Activated naive CD4-positive, alpha-beta T cell treated with anti-CD3 and anti-CD28 coated beads, Interleukin-2, amount 50 U/mL, for 72 hours (primary cell): Measurements from ENCODE around the gene CYTH1. TPM values are rescaled to one million over a fixed set of nuclear protein-coding genes. Genes with fewer than 3 reads are reported as not detected.

Source experiments
- ATAC-seq, 2 donors: fragments of 150-1000 bp; cut with Tn5 transposase; 2 replicates each; pipeline ENCODE4 v1.10.0; 2021; ENCODE audit warnings: mild to moderate bottlenecking in 2 of 2, moderate library complexity in 2 of 2
- DNase-seq, 2 donors: peaks; one replicate each; pipeline ENCODE4 v3.0.0; 2021 to 2022; ENCODE audit warnings: low spot score in 2 of 2
- H3K27ac Mint-ChIP-seq, 2 donors: one replicate each; pipeline ENCODE4 v1.8.0; 2022; ENCODE audit warnings: mild to moderate bottlenecking in 2 of 2, mixed read lengths in 2 of 2
- H3K36me3 Mint-ChIP-seq, 2 donors: one replicate each; pipeline ENCODE4 v1.8.0; 2022; ENCODE audit warnings: mixed read lengths in 2 of 2
- H3K9me3 Mint-ChIP-seq, 2 donors: one replicate each; pipeline ENCODE4 v1.8.0; 2022; ENCODE audit warnings: mixed read lengths in 2 of 2
- total RNA-seq, 2 donors: library from RNA; stranded (reverse); gene quantifications; one replicate each; pipeline ENCODE4 v1.2.3, GENCODE V29; 2022

CYTH1 gene
- total RNA-seq, 2 donors from 2014 or later, result 82.6 to 148 TPM

DNA sequence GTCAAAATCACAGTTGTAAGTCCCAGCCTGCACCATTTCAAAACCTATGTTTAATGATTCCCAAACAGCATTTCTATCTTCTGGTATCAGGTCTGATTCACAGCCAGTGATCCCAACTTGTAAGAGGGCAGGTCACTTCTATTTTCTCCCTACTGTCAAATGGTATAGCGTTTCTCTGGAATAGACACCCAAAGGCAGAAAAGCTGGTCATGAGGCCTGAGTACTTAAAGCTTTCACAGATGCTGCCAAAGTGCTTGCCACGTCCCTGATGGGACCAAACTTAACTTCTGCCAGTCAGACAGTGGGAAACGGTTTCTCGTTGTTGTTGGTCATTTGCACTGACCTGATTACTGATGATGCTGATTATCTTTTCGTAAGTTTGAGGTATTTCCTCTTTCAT, 43.4 kb downstream of the CYTH1 start:
- no peak for ATAC-seq
- no peaks in the 10 kb centered on the region for H3K9me3 Mint-ChIP-seq
- no peak for DNase-seq
- peaks cover 0 to 30% of the 10 kb centered on the region in 2 donors for H3K36me3 Mint-ChIP-seq
- H3K27ac Mint-ChIP-seq, result peak overlapping the region; percentile 53 to 67

DNA sequence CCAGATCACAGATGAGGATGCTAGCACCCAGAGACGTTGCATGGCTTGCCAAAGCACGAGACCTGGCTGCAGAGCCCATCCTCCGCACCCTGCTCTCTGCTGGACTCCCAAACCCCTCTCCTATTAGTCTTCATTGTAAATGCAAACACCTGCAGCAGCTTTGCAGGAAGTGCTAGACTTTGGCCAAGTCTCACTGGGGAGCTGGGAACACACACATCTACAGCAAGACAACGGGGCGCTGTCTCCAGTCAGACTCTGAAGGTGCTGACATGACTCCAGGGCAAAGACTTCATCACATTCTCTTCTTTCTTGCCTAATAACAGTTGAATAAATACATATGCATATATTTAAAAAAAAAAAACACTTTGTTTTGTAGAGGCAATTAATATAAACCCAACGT, 43.8 kb downstream of the CYTH1 start:
- no peaks in the 10 kb centered on the region for H3K9me3 Mint-ChIP-seq
- H3K36me3 Mint-ChIP-seq, result peaks cover 0 to 32% of the 10 kb centered on the region in 2 donors
- DNase-seq (no peak), ATAC-seq (no peak)
- peak overlapping the region in 1 of 2 donors; percentile 67 for H3K27ac Mint-ChIP-seq

DNA sequence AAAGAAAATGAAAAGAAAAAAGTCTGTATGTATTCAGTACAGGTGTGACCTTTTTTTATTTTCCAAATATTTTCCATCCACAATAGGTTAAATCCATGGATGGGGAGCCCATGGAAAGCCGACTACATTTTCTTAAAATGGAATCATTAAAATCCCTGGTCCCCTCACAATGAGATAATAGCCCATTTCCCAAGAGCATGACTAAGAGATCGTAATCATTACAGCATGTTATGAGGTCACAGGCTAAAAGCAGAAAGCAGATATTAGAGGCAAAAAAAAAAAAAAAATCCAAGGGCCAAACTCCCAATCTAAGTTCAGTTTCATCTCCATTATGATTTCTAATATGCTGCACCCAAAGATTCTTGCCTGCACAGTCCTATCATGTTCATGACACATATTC, 44.7 kb downstream of the CYTH1 start:
- H3K9me3 Mint-ChIP-seq, result no peaks in the 10 kb centered on the region
- no peak for ATAC-seq
- no peak for DNase-seq
- H3K36me3 Mint-ChIP-seq, result peaks cover 0 to 28% of the 10 kb centered on the region in 2 donors
- peak overlapping the region; percentile 85 to 91 for H3K27ac Mint-ChIP-seq

DNA sequence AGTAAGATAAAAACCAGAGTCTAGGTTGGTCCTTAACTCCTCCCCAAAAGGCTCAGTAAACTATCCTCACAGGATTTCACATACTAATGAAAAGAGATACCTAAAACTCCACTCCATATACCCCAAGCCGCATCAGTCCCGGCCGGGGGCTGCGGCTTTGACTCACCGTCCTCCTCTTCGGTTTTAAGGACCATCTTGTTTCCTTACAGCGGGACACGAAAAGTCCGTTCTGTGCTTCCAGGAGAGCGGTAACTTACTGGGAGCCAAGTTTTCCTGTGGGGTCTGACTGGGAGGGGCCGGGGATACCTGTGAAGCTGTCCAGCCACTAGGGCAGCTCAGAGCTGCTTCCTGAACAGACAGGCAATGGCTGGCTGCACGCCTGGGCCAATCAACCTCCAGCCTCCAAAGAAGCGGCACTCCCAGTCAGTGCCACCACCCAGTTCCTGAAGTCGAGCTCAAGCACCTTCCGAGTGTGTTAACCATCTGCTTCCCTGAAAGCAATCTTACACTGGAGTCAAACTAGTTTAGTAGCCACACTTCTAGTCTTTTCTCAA, 45.5 kb downstream of the CYTH1 start:
- Mint-ChIP-seq H3K27ac (peak overlapping the region; percentile 85 to 91), H3K9me3 (no peaks in the 10 kb centered on the region), H3K36me3 (peaks cover 0 to 28% of the 10 kb centered on the region in 2 donors)
- DNase-seq (peak in 1 of 2 donors; percentile 65), ATAC-seq (peak; percentile 77 to 88)

DNA sequence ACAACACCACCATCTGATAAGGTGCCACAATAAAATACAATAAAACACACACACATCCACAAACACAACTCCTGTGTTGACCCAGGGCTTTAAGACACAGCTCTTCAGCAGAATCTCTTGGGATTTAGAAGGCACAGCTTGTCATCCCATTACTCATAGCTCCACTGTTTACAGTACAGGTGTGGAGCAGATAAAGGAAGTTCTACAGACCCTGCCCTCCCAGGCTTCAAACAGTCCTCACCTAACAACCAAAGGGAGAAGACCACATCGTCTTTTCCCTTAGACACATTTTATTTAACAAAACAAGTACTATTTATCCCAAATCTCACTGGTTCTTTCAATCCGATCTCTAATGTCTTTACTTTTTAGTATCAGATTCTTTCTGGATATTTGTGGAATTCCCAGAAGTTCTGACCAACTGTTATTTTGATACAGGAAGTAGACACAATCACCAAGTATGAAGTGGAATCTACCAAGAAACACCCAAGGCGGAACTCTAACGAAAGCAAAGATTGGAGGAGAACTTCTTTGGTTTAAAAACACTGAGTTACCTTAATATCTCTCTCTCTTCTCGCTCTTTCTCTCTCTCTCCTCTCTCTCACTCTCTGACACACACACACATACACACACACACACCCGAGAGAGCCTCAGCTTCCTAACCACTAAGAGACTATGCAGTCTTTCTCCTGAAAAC, 46.1 kb downstream of the CYTH1 start:
- H3K9me3 Mint-ChIP-seq, result no peaks in the 10 kb centered on the region
- ATAC-seq (peak in 1 of 2 donors; percentile 64), DNase-seq (no peak)
- H3K27ac Mint-ChIP-seq, result peak overlapping the region; percentile 85 to 91
- peaks cover 0 to 28% of the 10 kb centered on the region in 2 donors for H3K36me3 Mint-ChIP-seq

DNA sequence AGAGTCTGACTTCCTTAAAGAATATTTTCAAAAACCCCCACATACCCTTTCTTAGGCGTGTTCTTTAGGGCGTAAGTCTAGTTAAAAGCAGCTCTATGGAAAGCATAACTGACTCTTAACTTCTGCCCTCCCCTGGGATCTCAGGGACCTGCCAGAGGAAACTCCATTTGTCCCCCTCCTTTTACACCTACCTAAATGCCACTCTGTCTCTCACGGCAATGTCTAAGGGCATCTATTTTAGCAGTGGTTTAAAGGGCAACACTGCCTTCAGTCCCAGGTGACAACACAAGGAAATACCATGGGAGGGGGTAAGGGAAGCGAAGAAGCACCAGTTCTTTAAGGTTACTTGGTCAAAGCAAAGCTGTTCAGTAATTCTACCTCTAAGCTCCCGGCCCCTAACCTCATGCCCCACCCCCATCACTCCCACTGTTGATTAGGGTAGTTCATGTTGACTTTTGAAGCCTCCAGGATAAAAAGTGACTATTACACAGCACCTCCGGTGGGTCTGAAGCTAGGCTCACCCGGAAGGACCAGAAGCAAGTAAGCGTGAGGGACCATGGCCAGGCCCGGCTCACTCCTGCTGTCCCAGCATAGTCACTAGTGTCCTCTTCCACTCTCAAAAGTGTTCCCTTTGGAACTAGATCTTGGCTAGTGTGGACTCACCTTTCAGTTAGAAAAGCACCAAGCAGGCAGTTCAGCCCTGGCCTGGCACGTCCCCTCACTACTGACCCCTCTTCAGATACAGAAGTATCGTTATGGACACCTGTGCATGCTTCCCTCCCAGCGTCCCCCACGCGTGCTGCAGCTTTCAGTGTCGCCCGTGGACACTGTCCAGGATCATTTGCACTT, 47.1 kb downstream of the CYTH1 start:
- H3K36me3 Mint-ChIP-seq, result peaks cover 0 to 22% of the 10 kb centered on the region in 2 donors
- H3K27ac Mint-ChIP-seq, result peak overlapping the region; percentile 85 to 91
- H3K9me3 Mint-ChIP-seq, result no peaks in the 10 kb centered on the region
- peak; percentile 4 to 42 for ATAC-seq
- DNase-seq, result no peak

DNA sequence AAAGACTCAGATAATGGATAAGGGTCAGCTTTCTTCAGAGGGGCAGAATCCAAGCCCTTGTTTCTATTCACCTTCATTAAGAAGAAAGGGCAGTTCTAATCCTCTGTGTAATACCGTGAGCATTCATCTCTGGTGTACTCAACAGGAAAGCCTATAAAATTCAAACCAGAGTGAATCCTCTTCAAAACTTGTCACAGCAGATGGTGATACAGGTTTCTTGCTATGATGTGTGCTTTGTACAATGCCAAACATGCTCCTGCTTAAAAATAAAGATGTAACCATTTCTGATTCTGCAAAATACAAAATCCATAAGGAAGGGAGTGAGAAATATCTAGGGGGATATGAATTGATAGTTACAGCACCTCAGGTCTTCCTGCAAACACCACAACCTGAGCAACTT, 49.7 kb downstream of the CYTH1 start:
- H3K9me3 Mint-ChIP-seq, result no peaks in the 10 kb centered on the region
- H3K27ac Mint-ChIP-seq, result peak overlapping the region in 1 of 2 donors; percentile 56
- ATAC-seq (no peak), DNase-seq (no peak)
- H3K36me3 Mint-ChIP-seq, result peaks cover 0 to 16% of the 10 kb centered on the region in 2 donors

DNA sequence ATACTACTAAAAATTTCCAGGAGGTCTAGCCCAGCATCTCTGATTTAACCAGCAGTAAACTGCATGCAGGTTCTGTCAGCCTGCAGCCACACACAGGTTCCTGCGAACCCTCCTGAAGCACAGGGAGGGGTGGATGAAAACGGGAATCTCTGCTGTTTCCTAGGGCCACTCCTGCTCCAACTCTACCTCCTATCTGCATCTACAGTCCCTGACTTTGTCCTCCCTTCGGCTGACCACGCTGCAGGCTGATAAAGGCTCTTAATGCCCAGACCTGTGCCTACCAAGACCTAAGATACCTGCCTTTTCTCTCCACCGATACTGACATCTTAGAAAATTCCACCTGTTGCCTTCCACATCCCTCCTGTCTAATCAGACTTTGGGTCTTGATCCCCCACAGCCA, 50.2 kb downstream of the CYTH1 start:
- Mint-ChIP-seq H3K27ac (peak overlapping the region; percentile 31 to 56), H3K9me3 (no peaks in the 10 kb centered on the region), H3K36me3 (peaks cover 0 to 16% of the 10 kb centered on the region in 2 donors)
- no peak for DNase-seq
- ATAC-seq, result no peak

DNA sequence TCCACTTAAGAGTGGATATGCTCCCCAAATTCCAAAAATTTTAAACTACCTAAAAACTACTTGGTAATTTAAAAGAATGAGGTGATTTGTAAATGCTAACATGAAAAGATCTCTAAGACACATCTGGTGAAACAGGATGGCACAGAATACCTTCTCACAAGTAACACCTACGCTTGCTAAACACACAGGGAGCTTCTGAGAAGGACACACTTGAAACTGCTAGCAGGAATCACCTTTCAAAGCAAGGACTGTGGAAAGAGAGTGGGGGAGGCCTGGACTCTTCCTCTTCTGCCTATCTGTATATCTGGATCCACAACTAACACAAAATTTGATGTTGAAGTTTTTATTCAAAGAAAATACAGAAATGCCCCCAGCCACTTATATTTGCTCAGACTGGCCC, 52.4 kb downstream of the CYTH1 start:
- ATAC-seq (peak in 1 of 2 donors; percentile 17), DNase-seq (no peak)
- H3K27ac Mint-ChIP-seq, result peak overlapping the region; percentile 55 to 87
- no peaks in the 10 kb centered on the region for H3K9me3 Mint-ChIP-seq
- H3K36me3 Mint-ChIP-seq, result peaks cover 0 to 11% of the 10 kb centered on the region in 2 donors

DNA sequence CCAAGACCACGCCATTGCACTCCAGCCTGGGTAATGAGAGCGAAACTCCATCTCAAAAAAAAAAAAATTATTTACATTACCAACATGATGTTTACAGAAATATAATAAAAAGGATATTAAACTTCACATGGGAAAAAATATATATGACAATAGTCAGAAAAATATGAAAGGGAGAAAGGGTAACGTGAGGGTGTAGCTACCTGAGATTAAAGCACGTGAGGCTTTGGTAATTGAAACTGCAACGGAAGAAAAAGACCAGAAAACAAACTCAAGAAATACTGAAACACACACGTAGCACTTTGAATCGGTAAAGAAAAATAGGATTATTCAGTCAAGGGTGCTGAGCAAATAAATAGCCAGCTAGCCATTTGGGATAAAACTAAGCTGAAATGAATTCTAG, 53.6 kb downstream of the CYTH1 start:
- no peak for ATAC-seq
- Mint-ChIP-seq H3K27ac (peak overlapping the region; percentile 55 to 72), H3K9me3 (no peaks in the 10 kb centered on the region), H3K36me3 (peaks cover 0 to 9% of the 10 kb centered on the region in 2 donors)
- no peak for DNase-seq

DNA sequence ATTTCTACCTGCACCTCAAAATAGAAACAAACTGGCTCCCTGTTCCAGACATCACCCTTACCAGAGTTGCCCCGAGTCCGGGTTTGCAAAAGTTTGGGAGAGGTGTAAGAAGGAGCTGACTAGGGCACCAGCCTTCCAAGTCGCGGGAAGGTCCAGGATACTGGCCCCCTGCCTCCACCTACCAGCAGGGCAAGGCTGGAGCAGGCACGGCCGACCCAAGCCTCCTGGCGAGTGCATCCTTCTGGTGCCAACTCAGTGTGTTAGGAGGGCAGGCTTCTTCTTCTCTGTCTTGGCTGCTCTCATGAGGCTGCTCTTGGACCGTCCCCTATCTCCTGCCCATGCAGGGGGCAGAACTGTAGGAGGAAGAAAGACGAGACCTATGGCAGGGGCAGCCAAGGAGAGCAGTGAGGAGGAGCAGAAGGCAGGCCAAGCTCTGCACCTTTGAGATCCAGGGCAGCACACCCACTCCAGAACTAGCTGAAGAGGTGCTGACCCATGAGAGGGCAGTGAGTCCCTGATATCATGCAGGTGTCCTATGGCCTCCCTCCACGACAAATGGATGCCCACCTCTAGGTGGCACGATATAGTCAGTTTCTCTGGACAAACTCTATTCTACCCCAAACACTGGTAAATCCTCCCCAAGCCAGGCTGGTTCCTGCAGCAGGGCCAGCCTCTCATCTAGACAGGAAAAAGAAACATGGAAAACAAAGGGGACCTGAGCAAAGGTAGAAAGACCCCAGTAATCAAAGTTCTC, 54.4 kb downstream of the CYTH1 start:
- DNase-seq, result no peak
- H3K9me3 Mint-ChIP-seq, result no peaks in the 10 kb centered on the region
- peak overlapping the region; percentile 90 to 97 for H3K27ac Mint-ChIP-seq

DNA sequence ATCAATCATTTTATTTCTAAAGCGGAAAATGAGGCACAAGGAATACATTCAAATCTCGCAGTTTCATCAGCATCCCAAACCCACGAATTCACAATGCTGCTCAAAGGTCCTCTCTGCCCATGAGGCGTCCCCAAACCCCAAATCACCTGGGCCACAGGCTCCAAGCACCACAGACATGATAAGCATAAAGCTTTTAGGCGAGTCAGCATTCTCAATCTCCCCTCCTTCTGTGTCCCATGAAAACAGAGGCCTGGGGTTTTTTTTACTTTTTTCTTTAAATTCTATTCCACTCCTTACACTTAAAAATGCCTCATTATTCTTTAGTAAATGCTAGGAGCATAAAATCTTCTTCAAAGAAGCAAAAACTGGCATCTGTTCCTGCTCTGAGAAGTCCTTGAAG, 55.0 kb downstream of the CYTH1 start:
- Mint-ChIP-seq H3K27ac (peak overlapping the region; percentile 90 to 97), H3K36me3 (peaks cover 0 to 6% of the 10 kb centered on the region in 2 donors), H3K9me3 (no peaks in the 10 kb centered on the region)
- DNase-seq, result no peak
- ATAC-seq, result no peak

More for the DNA sequence above, 54.4 kb downstream of the CYTH1 start:
- no peak for ATAC-seq
- peaks cover 0 to 6% of the 10 kb centered on the region in 2 donors for H3K36me3 Mint-ChIP-seq

DNA sequence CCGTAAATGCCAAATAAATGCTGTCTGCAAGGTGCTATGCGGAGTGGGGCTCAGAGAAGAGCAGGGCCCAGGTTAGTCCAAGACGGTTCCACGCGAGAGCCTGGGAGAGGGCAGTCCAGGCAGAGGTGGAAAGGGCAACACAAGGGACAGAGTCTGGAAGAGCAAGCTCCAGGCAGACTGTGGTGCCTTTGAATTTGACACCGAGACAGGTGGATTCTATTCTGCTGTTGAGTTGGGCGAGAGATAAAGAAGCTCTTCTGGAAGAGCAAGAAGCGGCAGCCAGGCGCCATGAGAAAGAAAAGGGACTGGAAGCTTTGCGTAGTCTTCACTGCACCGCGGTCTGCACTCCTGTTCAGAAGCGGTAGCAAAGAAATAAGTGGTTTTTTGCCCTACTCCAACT, 55.6 kb downstream of the CYTH1 start:
- Mint-ChIP-seq H3K9me3 (no peaks in the 10 kb centered on the region), H3K27ac (peak overlapping the region; percentile 90 to 97), H3K36me3 (peaks cover 0 to 6% of the 10 kb centered on the region in 2 donors)
- ATAC-seq (no peak), DNase-seq (no peak)

DNA sequence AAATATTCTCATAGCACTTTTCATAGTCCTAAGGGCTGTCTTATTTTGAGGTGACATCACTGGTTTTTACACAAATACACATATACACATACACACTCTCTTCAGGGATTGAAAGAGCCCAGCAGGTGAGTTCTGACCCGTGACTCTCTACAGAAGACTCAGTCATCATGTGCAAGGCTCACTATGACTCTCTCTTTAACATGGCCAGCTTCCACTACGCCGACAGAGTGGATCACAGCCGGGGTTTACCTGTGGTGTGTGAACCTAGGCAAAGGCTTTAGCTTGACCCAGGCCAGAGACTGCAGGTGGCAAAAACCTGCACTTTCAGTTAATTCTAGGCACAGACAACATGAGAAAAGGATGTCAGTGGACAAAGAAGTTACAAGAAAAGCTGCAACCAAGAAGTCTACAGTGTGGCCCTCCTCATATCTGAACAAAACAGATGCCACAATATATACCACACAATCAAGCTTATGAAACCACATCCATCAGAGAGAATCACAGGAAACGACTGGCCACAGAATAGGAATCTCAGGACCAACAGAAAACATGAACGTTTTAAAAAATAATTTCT, 56.5 kb downstream of the CYTH1 start:
- peak overlapping the region; percentile 90 to 97 for H3K27ac Mint-ChIP-seq
- H3K36me3 Mint-ChIP-seq, result peaks cover 0 to 6% of the 10 kb centered on the region in 2 donors
- DNase-seq (peak in 1 of 2 donors; percentile 50), ATAC-seq (peak; percentile 90)
- no peaks in the 10 kb centered on the region for H3K9me3 Mint-ChIP-seq

DNA sequence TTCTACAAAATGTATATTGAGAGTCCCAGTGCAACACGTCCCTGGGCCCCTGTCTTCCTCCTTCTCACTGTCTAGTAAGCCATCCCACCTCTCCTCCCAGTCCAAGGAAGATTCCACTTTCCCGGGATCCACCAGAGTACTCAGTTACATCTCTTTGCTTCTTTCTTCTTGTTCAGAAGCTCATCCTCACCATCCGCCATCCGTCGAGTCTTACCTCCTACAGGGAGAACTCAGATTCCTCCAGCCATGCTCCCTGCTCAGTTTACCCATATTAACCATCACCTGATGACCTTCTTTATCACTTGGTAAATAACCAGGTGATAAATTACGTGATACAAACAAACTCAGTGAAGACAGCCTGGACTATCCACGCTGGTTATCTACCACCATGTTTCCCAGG, 57.1 kb downstream of the CYTH1 start:
- peaks cover 0 to 6% of the 10 kb centered on the region in 2 donors for H3K36me3 Mint-ChIP-seq
- H3K9me3 Mint-ChIP-seq, result no peaks in the 10 kb centered on the region
- DNase-seq, result no peak
- no peak for ATAC-seq
- peak overlapping the region; percentile 90 to 97 for H3K27ac Mint-ChIP-seq

DNA sequence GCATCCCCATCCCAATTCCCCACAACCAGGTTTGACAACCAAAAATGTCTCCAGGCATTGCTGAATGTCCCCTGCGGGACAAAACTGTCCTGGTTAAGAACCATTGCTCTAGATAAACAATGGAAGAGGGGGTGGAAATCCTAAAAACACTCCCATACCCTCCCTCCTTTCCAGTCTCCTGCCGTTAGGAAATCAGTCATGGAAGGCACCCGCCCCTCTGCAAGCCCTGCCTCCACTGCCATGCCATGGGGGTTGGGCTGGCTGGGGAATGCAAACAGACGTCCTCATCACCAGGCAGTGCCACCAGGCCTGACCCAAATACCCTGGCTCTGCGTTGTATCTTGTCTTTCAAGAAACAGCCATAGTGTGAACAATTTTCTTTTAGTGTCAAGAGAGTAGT, 57.5 kb downstream of the CYTH1 start:
- Mint-ChIP-seq H3K9me3 (no peaks in the 10 kb centered on the region), H3K36me3 (peaks cover 0 to 6% of the 10 kb centered on the region in 2 donors), H3K27ac (peak overlapping the region; percentile 90 to 97)
- ATAC-seq, result no peak
- DNase-seq, result no peak
